HG02840 (cell line): ENCODE data around the gene CRX.
"Not testable (repeated sequence)": the region's sequence is repeated elsewhere in the genome, so short reads cannot be mapped to it uniquely, and the experiment has no call there.

Experiments
- ATAC-seq: cut with Tn5 transposase; IDR thresholded peaks from one replicate; pipeline ENCODE4 v1.9.1; 2021; ENCODE audit warnings: mild to moderate bottlenecking, moderate library complexity, moderate number of reproducible peaks; ENCODE audit not compliant: unreplicated experiment, low FRiP score

CRX gene

DNA sequence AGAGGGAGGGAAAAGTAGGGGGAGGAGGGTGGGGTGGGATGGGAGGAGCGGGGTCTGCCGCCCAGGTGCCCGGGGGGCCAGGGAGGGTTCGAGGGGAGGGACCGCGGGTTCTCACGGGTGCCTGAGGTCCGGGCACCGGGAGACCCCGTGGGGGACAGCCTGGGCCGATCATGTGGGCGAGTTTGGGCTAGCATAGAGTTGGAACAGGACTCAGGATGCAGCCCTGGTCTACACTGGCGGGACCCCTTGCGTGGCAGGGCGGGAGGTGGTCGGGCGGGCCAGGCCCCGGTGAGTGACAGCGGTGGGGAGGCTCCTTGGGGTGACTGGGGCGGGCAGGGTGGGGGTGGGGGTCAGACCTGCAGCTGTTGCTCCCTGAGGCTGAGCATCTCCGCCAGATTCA lies 18.6 kb upstream of the CRX start:
- not testable (repeated sequence) for ATAC-seq

DNA sequence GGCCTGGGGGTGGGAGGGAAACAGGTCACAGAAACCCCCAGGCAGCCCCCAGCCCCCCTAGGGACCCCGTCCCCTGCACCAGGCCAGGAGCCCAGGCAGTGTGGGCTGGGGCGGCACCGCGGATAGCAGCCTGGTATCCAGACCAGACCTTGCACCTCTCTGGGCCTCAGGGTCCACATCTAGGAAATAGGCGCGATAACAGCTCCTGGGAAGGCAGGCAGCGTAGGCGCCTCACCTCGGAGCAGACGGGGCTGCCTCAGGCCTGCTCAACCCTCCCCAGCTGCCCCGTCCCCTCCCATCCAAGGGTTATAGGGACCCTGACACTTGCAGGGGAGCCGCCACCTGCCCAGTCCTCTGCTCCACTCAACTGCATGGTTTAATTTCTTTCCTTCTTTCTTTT lies 18.1 kb upstream of the CRX start:
- not testable (repeated sequence) for ATAC-seq

DNA sequence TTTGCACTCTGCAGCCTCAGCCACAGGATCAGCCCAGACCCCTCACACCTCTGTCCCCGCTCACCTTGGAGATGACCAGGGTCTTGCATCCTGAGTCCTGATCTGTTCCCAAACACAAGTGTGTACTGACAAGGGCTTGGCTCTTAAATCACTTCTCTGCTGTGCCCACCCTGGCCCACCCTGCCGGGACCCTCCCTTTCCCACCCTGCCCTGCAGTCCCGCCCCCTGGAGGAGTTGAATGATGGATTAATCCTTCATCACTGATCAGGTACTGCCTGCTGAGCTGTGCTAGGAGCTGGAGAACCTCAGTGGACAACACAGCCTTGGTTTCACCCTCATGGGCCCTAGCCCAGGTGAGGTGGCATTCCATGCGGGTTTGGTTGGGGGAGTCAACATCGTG lies 17.3 kb upstream of the CRX start, which contains the start of gene TPRX1:
Gene TPRX1 (minus strand): TSS at position 101 of the 400 bp plus-strand sequence. CDS start 12 bp downstream, at position 89.
- not testable (repeated sequence) for ATAC-seq

GRCh38 chr19:47805313-47805712 lies 16.4 kb upstream of the CRX start:
- ATAC-seq = no peak

- no peak for ATAC-seq
These were observed 15.3 kb upstream of the CRX start for GRCh38 chr19:47806435-47806834.

DNA sequence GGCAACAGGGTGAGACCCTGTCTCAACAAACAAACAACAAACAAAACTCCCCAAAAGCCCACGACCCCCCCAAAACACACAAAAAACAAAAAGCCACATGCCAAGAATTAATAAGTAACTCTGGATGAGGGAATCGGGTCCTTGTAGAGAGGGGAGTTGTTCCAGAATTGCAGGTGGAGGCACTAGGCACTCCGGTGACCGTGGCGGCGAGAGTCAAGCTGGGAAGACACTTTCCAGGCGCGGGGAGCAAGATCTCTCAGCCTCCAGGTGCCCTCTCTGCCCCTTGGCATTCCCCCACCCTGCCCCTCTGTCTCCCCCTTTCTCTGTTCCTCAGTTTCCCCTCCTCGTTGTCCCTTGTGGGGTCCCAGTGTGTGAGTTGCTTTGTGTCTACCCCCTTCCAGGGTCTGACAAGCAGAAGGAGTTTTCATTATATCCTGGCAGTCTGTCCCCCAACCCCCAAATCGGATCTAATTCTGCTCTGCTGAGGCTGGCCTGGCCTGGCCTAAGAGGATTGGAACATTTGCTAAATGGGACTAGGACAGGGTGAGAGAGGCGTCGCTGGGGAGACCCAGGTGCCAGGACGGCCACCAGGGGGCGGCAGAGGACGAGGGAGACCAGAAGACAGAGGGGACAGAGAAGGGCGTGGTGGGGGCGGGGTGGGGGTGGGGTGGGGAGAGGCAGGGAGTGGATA lies 8.3 kb upstream of the CRX start:
- no peak for ATAC-seq

- no peak for ATAC-seq
These were observed 7.8 kb upstream of the CRX start for GRCh38 chr19:47813995-47814328.

DNA sequence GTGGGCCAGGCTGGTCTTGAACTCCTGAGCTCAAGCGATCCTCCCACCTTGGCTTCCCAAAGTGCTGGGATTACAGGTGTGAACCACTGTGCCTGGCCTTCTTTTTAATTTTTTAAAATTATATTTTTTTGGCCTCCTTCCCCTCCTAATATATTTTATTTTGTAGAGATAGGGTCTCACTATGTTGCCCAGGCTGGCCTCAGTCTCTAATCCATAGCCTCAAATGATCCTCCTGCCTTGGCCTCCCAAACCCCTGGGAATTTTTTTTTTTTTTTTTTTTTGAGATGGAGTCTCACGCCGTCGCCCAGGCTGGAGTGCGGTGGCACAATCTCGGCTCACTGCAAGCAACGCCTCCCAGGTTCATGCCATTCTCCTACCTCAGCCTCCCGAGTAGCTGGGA lies 5.5 kb upstream of the CRX start:
- not testable (repeated sequence) for ATAC-seq

DNA sequence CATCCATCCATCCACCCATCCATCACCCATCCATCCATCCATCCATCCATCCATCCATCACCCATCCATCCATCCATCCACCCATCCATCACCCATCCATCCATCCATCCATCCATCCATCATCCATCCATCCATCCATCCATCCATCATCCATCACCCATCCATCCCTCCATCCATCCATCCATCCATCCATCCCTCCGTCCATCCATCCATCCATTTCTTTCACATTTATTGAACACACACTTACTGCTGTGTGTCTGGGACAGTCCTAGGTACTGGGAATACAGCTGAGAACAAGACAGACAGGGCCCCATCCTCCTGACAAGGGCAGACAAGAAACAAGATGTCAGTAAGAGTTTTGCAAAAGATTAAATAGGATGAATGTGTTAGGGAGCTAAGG lies 3.5 kb upstream of the CRX start:
- ATAC-seq = not testable (repeated sequence)

DNA sequence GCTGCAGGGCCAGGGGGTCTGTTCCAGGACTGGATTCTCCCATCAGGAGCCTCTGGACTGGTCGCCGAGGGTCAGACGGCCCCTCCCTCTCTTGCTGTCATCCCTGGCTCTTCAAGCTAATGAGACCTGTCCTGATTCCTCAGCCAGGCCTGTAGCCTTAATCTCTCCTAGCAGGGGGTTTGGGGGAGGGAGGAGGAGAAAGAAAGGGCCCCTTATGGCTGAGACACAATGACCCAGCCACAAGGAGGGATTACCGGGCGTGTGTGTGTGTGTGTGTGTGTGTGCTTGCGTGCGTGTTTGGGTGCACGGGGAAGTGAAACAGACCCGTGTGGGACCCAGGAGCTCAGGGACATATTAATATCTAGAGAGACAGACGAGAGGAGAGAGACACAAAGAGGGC lies 1.9 kb upstream of the CRX start:
- no peak for ATAC-seq

DNA sequence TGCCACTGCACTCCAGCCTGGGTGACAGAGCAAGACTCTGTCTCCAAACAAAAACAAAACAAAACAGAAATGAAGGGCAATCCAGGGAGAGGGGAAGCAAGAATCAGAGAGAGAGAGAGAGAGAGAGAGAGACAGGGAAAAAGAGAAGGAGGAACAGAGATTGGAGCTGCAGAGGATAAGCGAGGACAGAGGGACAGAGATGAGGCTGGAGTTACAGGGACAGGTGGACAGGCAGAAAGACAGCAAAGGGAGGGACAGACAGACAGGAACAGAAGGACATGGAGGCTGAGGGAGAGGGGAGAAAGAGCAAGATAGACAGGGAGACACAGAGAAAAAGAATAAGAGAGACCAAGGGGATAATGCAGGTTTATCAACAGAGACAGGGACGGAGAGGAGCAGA lies 1.3 kb upstream of the CRX start:
- no peak for ATAC-seq

- no peak for ATAC-seq
These were observed 2.7 kb downstream of the CRX start for GRCh38 chr19:47824396-47824795.

DNA sequence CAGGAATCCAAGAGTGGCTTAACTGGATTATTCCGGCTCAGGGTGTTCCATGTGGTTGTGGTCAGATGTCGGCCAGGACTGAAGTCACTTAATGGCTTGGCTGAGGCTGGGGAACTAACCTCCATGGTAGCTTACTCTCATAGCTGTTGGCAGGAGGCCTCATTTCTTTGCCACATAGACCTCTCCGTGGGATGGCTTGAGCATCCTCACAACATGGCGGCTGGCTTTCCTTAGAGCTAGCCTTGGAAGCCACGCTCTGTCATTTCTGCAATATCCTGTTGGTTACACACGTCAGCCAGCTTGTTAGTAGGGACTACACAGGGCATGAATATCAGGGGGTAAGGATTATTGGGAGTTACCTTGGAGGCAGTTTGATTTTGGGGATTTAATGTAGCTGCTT lies 5.1 kb downstream of the CRX start:
- ATAC-seq = no peak

- ATAC-seq = no peak
These were observed 11.0 kb downstream of the CRX start for GRCh38 chr19:47832723-47833122.

DNA sequence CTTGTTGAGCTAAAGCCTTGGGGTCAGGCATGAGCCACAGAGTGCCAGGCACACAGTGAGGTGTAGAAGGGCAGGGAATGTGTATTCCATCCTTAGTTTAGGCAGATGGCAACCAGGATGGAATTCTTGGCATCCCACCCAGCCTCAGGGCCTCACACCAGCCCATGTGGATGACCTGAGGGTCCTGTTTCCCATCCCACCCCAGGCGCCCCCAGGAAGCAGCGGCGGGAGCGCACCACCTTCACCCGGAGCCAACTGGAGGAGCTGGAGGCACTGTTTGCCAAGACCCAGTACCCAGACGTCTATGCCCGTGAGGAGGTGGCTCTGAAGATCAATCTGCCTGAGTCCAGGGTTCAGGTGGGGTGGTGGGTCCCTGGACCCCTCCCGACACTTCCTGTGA lies 14.3 kb downstream of the CRX start:
- no peak for ATAC-seq

DNA sequence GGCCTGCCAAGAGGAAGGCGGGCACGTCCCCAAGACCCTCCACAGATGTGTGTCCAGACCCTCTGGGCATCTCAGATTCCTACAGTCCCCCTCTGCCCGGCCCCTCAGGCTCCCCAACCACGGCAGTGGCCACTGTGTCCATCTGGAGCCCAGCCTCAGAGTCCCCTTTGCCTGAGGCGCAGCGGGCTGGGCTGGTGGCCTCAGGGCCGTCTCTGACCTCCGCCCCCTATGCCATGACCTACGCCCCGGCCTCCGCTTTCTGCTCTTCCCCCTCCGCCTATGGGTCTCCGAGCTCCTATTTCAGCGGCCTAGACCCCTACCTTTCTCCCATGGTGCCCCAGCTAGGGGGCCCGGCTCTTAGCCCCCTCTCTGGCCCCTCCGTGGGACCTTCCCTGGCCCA lies 17.7 kb downstream of the CRX start:
- no peak for ATAC-seq

- no peak for ATAC-seq
These were observed 18.2 kb downstream of the CRX start for GRCh38 chr19:47839913-47840312.

DNA sequence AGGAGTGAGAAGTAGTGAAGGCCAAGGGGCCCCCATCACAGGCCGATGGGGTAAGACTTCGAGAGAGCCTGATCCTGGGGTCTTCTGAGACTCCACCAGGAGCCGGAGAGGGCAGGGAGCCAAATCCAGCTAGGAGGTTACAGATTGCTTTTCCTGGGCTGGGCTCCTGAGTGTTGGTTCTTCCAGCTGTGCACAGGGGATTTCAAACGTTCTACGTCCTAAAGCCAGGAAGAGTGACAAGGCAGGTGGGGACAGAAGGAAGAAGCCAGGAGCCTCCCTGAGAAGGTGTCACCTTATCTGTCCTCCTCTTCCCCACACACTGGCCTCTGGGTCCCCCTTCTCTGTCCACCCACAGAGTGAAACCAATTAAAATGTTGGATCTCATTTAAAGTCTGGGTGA lies 21.2 kb downstream of the CRX start:
- no peak for ATAC-seq

GRCh38 chr19:47848425-47848822 lies 26.7 kb downstream of the CRX start:
- no peak for ATAC-seq

GRCh38 chr19:47848823-47849473 lies 27.2 kb downstream of the CRX start:
- no peak for ATAC-seq

DNA sequence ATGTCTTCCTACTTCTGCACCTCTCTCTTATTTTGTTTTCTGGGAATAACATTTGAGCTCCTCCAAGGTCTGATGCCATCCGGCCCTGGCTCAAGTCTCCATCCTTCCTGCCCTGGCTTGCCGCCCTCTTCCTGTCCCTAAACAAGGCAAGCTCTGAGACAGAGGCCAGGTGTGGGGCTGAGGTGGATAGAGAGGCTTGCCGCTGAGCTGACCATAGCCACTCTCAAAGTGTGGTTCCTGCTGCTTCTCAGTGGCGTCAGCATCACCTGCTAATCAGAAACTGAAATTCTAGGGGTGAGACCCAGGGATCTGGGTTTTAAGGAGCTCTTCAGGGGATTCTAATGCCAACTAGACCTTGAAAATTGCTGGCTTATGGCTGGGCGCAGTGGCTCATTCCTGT lies 31.3 kb downstream of the CRX start:
- no peak for ATAC-seq

DNA sequence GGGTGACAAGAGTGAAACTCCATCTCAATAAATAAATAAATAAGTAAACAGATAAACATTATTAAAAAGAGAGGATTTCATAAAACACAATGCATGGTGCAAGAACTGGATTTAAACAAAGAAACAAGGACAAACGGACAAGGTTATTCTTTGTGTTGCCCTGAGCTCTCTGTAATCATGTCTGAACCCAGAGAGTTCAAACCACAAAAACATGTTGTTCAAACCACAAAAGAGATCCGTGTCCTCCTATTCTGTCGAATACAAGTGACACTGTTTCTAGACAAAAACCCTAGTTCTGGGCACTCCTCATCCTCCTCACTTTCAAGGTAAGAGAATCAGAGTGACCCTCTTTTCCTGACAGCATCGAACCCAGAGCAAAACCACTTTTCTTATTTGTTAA lies 32.7 kb downstream of the CRX start:
- ATAC-seq = no peak
